GM18909 (cell line): ENCODE measurements around the gene CNOT3.
"Not testable (repeated sequence)": the region's sequence is repeated elsewhere in the genome, so short reads cannot be mapped to it uniquely, and the experiment has no call there.

Source experiments
- ATAC-seq: cut with Tn5 transposase; IDR thresholded peaks from one replicate; pipeline ENCODE4 v1.9.1; 2021; ENCODE audit warnings: mild to moderate bottlenecking; ENCODE audit not compliant: unreplicated experiment, poor library complexity

CNOT3 gene

GRCh38 chr19:54137699-54138488 lies at the start of gene CNOT3:
Gene CNOT3 (plus strand): TSS chr19:54137762. CDS start chr19:54142979, 5,217 bp downstream.
- no peak for ATAC-seq

- no peak for ATAC-seq
These were observed 43.0 kb upstream of the CNOT3 start for GRCh38 chr19:54094426-54095000.

GRCh38 chr19:54095136-54095858 lies 42.3 kb upstream of the CNOT3 start:
- ATAC-seq: no peak

- not testable (repeated sequence) for ATAC-seq
These were observed 41.5 kb upstream of the CNOT3 start for GRCh38 chr19:54095859-54096616.

- no peak for ATAC-seq
These were observed 40.9 kb upstream of the CNOT3 start for GRCh38 chr19:54096617-54097106.

- ATAC-seq: no peak
These were observed 38.2 kb upstream of the CNOT3 start for GRCh38 chr19:54099190-54099902.

GRCh38 chr19:54099903-54100255 lies 37.7 kb upstream of the CNOT3 start:
- not testable (repeated sequence) for ATAC-seq

- no peak for ATAC-seq
These were observed 37.0 kb upstream of the CNOT3 start, which contains the start of gene OSCAR for GRCh38 chr19:54100561-54100960. Gene OSCAR (minus strand): TSS chr19:54100803. CDS start chr19:54100792, 11 bp downstream.

- peak; percentile 98 for ATAC-seq
These were observed 35.0 kb upstream of the CNOT3 start, which contains the start of gene NDUFA3 for GRCh38 chr19:54102421-54103169. Gene NDUFA3 (plus strand): TSS chr19:54102855. CDS start chr19:54102879, 24 bp downstream.

GRCh38 chr19:54104998-54105715 lies 32.4 kb upstream of the CNOT3 start:
- no peak for ATAC-seq

GRCh38 chr19:54105796-54106195 lies 31.8 kb upstream of the CNOT3 start:
- no peak for ATAC-seq

GRCh38 chr19:54106716-54107115 lies 30.8 kb upstream of the CNOT3 start:
- ATAC-seq: no peak

GRCh38 chr19:54107876-54108490 lies 29.6 kb upstream of the CNOT3 start:
- ATAC-seq: no peak

- no peak for ATAC-seq
These were observed 29.1 kb upstream of the CNOT3 start for GRCh38 chr19:54108496-54108895.

GRCh38 chr19:54109651-54110050 lies 27.9 kb upstream of the CNOT3 start:
- ATAC-seq: no peak

- ATAC-seq: peak; percentile 2
These were observed 23.0 kb upstream of the CNOT3 start for GRCh38 chr19:54114340-54115108.
